Right lung (tissue), 5 donors: ENCODE data around the gene PCCA. TPM values are rescaled to one million over a fixed set of nuclear protein-coding genes. Genes with fewer than 3 reads are reported as not detected.
"Not testable (repeated sequence)": the region's sequence is repeated elsewhere in the genome, so short reads cannot be mapped to it uniquely, and the experiment has no call there.

ENCODE experiments used
- DNase-seq, 2 donors: peaks; one replicate each; pipeline ENCODE4 v3.0.0-alpha.2; 2013
- polyA plus RNA-seq, 5 donors: library from polyadenylated mRNA; unstranded; fragments of 120-200 nt; gene quantifications; one replicate each; pipeline versions ENCODE4 v1.2.1 to v1.2.3, GENCODE V29; 2013; ENCODE audit warnings: inconsistent platforms in 1 of 5, low replicate concordance in 1 of 5; ENCODE audit not compliant: insufficient read length in 5 of 5, insufficient read depth in 1 of 5

Gene PCCA
- polyA plus RNA-seq, 5 donors = 31.4 to 46.6 (median 43.3) TPM

DNA sequence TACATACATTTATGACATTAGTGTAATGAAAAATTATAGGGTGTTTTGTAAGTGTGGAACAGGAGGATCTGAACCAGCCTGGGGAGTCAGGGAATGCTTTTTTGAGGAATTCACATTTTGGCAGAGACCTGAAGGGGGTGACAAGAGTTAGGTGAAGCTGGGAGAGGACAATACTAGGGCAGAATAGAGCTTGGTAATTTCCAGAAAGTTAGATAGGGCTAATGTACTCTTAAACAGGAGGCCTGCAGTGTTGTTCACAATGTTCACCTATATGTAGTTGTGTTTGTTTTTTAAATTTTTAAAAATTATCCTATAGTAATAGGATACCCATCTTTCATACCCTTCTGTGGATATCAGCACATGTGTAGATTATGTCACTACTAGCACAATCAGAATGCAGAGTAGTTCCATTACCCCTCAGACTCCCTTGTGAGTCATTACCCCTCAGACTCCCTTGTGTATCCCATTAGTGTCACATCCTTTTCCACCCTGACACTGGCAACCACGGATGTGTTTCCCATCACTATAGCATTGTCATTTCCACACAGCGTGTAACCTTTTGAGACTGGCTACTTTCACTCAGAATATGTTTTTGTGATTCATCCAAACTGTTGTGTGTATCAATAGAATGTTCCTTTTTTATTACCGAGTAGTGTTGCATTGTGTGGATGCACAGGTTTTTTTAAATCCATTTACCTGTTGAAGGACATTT is 43.1 kb downstream of the PCCA start:
- DNase-seq = no peak

DNA sequence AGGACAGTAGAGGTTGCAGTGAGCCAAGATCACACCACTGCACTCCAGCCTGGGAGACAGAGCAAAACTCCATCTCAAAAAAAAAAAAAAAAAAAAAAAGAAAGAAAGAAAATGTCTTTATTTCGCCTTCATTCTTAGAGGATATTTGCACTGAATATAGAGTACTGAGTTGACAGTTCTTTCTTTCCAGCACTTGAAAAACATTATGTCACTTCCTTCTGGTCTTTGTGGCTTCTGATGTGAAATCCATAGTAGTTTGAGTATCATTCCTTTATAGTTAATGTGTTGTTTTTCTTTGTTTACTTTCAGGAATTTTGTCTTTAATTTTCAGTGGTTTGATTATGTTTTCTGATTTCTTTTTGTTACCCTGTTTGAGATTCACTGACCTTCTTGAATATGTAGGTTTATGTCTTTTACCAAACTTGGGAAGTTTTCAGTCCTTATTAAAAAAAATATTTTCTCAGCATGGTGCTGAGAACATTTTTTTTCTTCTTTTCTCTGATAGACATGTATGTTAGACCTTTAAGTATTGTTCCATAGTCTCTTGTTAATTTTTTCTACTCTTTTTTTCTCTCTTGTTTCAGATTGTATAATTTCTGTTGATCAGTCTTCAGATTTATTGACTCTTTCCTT is 50.1 kb downstream of the PCCA start:
- no peak for DNase-seq

DNA sequence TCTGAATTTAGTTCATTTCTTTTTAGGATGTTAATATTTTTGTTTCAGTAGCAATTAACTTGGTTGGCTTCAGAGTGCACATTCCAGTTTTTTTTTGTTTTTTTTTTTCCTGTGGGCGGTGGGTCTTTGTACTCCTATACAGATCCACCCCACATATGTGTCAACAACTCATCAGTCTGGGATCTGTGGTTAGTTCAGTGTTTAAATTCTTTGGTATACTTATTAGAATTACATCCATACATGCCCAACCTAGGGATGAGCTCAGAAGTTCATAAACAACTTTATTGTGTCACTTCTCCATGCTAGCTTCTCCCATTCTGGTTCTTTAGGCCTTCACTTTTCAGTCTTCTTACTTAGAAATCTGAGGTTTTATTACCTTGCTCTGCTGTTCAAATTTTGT is 50.9 kb downstream of the PCCA start:
- DNase-seq = no peak

DNA sequence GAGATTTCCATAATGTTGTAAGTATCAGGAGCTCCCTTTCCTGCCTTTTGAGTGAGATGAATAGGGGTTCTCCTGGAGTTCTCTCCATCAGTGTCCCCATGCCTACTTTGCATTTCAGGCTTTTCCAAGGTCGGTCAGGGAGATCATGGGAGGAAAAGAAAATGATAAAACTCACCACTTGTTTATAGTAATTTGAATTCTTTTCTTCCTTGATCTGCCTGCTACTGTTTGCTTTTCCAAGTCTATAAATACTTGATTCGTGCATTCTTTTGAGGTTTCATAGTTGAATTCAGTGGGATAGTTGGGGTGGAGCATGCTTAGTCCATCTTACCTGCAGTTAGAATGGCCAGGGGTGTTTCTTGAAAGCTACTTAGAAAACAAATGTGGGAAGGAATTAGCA is 51.5 kb downstream of the PCCA start:
- DNase-seq = no peak

DNA sequence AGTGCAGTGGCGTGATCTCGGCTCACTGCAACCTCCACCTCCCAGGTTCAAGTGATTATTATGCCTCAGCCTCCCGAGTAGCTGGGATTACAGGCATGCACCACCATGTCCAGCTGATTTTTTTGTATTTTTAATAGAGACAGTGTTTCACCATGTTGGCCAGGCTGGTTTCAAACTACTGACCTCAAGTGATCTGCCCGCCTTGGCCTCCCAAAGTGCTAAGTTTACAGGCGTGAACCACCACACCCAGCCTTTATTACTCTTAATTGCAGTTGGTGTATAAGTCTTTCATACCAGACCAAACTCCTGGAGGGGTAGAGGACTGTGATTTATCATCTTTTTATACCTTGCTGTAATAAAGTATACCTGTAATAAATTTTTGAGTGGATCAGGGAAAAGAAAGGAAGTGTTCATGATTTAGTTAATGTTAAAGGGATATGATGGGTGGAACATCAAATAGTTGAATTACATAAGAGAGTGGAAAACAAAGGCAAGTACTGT is 52.6 kb downstream of the PCCA start:
- DNase-seq = not testable (repeated sequence)

DNA sequence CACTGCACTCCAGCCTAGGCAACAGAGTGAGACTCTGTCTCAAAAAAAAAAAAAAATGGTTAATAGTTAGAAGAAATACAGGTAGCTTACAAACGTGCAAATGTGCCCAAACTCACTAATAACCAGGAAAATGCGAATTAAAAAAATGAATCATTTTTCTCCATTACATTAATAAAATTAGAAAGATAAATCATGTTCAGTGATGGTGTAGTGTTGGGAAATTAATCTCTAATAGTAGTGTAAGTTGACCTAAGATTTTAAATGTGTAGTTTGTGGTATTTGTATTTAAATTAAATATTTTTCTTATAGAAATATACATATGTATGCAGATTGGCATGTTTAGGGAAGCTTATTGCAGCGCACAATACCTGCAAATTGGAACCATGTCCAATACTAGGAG is 57.6 kb downstream of the PCCA start:
- DNase-seq = no peak

DNA sequence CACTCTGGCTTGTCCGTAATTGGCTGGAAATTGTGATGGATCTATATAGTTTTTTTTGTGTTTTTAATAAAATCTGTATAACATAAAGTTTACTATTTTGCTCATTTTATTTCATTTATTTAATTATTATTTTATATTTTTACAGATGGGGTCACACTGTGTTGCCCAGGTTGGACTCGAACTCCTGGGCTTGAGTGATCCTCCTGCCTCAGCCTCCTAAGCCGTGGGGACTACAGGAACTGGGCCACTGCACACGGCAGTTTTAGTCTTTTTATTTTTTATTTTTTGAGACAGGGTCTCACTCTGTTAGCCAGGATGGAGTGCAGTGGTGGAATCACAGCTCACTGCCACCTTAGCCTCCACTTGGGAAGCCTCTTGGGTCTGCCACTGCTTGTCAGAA is 58.9 kb downstream of the PCCA start:
- no peak for DNase-seq

DNA sequence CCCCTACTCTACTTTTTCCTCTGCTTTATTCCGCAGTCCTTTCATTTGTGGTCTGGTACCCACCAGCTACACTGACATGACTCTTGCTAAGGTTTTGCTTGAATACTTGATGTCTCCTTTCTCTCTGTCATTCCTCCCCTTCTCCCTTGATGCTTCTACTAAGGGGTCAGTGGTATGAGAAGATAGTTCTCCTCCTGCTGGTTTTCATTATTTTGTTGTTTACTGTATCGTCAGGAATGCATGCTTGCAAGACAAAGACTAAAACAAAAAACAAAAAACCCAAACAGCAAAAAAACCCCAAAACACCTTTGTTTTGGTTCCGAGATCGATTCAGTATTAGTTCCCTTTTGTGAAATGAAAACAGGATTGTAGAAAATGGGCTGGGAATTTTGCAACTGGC is 59.5 kb downstream of the PCCA start:
- no peak for DNase-seq

DNA sequence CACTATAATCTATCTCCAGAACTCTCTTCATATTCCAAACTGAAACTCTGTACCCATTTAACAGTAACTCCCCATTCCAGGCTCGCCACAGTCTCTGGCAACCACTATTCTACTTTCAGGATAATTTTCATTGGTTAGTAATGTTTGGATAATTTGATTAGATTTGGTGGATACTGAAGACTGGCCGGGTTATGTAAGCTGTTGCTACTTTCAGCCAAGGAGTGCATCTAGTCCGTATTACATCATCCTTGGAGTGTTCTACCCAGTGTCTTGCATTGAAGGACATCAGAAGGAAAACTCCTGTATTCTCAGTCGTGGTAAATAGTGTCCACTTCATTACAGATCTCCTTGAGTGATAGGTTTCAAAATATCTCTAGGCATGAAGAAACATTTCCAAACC is 60.5 kb downstream of the PCCA start:
- no peak for DNase-seq

DNA sequence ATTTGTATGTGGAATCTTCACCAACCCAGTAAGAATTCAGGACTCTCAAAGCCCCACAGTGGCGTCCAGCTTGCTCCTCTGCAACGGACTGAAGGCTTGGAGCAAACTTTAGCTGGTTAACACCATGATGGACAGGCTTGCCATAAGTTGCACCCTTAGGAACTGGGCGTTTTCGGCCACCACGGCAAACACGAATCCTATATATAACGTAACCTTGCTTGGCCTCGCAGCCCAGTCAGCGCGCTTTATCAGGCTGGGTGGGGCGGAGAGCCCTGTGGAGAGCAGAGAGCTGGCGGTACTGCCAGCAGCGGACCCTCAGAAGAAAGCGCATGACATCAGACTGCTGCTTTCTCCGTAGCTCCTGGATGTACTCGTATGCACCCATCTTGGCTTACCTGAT is 61.8 kb downstream of the PCCA start:
- DNase-seq = not testable (repeated sequence)

DNA sequence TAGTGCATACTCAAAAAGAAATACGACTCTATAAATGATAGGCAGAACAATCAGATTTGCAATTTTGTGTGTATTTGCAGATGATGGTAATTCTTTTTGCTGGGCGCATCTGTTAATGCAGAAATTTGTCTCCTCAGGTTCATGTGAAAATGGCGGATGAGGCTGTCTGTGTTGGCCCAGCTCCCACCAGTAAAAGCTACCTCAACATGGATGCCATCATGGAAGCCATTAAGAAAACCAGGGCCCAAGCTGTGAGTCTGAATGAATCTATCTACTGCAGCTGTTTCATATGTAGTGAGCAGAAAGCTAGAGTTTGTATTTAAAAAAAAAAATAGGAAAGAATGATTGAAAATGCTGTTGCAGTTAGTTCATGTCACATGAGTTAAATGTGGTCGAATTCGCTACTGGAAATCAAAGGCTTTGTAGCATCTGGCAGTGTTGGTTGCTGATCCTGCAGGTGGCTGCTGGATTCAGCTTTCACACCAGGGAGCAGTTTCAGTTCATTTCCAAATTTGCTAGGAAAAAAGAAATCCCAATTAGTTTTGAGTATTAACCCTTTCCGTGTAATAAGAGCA is 66.0 kb downstream of the PCCA start:
- no peak for DNase-seq

DNA sequence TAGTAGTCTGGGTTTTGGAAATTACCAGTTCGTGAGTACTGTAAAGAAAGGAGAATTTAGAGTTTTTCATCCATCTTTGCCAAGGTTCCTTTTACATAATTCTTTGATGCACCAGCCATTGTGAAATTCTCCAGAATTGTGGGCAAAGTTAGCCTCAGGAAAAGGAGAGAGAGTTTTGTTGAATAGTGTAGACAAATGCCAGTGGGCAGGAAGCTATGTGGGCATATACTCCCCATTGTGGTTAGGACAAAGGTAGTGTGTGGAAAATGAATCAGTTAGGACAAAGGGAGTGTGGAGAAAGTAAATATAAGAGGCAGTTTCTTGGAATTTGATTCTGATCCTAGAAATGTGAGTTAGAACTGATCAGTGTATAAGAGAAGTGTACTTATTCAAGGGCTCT is 67.9 kb downstream of the PCCA start:
- no peak for DNase-seq

DNA sequence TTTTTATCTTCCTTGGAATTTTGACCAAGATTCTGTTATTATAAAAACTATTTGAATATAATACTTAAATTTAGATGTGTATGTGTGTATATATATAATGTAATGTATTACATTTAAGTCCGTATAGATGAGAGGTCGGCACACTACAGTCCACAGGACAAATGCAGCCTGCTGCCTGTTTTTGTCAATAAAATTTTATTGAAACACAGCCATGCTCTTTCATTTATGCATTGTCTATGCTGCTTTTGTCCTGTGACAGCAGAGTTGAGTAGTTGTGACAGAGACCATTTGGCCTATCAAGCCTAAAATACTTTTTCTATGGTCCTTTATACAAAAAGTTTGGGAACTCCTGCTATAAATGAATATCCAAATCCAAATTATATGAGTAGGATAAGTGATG is 69.7 kb downstream of the PCCA start:
- no peak for DNase-seq

DNA sequence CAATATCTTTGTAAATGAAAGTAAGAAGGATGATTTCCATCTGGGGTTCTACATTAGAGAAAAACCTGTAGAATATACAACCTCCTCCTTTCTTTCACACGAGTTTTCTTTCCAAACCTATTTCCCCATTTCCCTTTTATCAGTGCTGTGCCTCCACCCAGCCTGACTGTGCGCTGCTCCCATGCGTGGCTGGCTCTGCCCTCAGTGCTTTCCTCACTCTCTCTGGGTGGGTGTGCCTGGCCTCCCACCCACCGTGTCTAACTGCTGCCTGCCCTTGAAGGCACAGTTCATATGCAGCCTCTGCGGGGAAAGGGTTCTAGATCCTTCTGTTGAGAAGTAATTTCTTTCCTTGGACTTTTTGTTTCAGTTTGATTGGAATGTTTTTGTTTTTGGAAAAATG is 70.7 kb downstream of the PCCA start:
- no peak for DNase-seq

DNA sequence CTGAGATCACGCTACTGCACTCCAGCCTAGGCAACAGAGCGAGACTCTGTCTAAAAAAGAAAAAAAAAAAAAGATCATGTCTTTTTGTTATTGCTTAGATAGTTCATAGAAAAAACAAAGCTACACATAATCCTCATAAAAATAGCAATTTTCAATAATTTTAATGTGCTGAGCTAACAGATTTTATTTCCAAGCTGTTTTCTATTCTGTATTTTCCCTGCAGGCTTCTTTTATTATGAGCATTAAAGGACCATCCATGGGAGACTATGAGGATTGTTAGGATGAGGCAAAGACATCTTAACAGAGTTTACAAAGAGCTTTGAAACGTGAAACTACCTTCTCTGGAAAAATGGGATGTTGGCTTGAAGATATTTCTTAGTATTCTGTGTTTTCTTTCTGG is 71.6 kb downstream of the PCCA start:
- no peak for DNase-seq

DNA sequence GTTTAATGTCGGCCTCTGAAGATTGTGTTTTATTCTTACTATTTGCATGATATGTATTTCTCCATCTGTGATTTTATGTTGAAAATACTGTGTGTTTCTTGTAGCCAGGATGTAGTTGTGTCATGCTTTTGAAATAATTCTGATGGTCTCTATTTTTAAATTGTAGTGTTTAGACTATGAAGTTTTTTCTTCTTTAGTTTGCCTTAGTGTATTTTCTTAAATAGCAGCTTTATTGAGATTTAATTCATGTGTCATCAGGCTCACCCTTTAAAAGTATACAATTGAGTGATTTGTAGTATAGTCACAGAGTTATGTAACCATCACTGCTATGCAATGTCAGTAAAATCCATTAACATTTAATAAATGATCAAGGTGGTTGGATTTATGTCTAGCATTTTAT is 74.5 kb downstream of the PCCA start:
- DNase-seq = no peak

DNA sequence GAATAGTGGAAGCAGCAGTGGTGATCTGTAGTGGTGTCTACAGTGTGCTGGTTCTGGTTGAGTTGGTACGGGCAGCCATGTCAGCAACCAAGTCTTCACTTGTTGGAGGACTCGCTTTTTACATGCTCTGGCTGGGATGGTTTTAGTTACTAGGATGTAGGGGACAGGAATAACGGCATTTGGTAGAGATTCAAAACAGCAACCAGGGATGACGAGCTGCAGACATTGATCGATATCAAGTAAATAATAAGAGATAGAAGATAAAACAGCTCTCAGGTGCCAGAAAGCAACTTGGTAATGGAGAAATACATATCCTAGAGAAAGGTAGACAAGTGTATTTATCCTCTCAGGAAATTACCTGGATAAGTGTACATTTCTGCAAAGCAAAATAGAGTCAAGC is 84.3 kb downstream of the PCCA start:
- DNase-seq = no peak

DNA sequence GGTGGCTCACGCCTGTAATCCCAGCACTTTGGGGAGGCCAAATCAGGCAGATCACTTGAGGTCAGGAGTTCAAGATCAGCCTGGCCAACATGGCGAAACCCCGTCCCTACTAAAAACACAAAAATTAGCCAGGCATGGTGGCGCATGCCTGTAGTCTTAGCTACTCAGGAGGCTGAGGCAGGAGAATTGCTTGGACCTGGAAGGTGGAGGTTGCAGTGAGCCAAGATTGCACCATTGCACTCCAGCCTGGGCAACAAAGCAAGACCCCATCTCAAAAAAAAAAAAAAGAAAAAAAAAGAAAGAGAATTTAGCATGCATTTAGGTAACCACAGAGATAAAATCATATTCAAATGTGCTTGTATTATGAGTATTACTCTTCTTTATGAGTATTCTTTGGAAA is 85.6 kb downstream of the PCCA start:
- DNase-seq = not testable (repeated sequence)

DNA sequence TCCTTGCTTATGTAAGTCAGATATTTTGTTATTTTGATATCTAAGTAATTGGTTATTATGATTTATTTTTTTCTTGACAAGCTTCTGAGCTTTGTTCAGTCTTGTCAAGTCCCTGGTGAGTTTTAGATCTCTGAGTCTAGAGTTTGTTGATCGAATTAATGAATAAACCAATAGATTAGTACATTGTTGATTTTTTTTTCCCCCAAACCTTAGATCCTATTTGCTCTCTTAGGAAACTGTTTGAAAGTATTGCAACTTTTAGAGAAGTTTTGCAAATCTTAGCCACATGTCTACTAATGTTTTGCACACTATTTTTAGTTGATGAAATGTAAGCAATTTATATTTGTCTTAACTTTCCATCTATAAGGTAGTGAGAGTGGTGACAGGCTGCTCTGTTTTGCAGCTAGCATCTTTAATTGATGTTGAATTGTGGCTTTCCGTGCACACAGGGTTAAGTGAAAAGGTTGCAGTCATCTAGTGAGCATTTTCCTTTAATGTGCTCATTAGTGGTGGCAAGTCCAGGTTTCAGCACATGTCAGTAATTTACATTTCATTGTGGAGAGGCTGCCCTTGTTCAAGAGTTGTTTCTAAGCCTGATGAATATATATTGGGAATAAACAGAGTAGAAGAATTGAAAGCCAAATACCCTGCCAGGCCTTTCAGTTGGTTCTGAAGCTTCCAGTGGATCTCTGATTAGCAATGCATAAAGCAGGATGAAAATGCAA is 86.3 kb downstream of the PCCA start:
- no peak for DNase-seq

DNA sequence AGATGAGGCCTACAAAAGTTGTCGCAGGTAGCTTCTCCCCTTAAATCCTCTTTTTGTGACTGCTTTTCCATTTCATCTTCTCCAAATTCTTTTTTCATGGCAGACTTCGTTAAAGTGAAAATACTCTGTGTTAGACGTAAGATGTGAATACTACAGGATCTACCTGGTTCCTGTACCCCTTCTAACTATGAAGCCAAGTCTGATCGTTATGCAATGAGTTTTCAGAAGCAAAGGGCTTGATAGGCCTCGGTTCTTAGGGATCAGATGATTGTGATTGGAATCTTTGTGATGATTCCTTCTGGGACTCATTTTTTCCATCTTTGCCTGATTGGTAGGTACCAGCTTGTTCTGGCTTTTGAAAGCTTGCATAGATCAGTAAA is 86.9 kb downstream of the PCCA start:
- no peak for DNase-seq

DNA sequence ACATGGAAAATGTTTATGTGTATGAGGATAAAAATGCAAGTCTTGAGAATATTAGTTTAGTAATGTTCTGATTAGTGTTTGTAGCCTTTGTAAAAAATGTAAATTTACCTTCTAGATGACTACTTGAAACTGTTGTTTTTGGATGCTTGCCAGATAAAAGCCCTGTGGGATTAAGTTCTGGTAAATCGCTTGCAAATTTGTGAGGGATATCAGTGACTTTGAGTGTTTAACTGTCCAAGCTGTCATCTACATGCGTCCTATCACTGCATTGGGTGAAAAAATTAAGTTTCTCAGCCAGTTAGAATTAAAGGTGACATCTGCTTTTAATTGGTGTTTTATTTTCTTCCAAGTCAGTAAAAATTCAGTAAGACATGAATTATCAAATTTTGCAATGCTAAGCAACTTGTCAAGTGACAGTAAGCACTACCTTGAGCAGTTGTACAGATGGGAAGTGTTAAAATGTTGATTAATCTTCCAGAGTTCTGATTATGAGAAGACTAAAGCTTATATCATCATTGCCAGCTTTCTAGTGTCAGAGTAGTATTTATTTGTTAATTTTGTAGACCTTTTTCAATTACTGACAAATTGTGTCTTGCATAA is 88.0 kb downstream of the PCCA start:
- DNase-seq = no peak

DNA sequence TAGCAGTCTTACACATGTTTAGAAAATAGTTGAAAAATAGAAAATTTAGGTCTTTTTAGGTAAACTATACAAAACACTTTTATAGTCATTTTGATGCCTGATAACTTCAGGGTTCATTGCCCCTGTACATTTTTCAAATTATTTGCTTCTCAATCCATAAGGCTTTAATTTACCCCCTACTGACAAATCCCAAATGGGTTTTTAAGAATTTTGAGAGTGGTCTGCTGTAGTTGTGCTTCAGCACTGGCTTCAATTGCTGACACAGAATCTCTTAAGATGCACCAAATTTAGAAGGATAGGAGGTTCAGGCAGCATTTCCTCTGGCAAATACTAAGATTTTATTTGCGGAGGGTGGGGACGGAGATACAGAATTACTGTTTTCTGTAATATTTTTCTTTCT is 89.4 kb downstream of the PCCA start:
- no peak for DNase-seq
